Measurements from ENCODE around the gene RTN4RL1. TPM values are rescaled to one million over a fixed set of nuclear protein-coding genes. Genes with fewer than 3 reads are reported as not detected.
A peak's percentile ranks its signal among the peaks of the same experiment; 100 is the strongest.

The RTN4RL1 gene
- total RNA-seq, 6 experiments from 2014 or later = 0.54 to 2.6 (median 1.4) TPM

GRCh38 chr17:1905190-1905913 lies 119.8 kb downstream of the RTN4RL1 start:
- Histone ChIP-seq H3K9me3 (no peaks in the 10 kb centered on the region), H3K4me1 (peaks cover 3 to 18% (median 5%) of the 10 kb centered on the region in 4 donors), H3K36me3 (no peaks in the 10 kb centered on the region), H3K27ac (no peak overlapping the region), H3K4me3 (no peak overlapping the region), H3K27me3 (peaks cover 0 to 3% of the 10 kb centered on the region in 2 donors)
- WGBS (ENCODE audit: insufficient coverage, low coverage, low lambda C conversion rate, missing lambda C conversion rate) = 54% methylated on average over 16 of the region's 25 CpGs
- ATAC-seq (no peak), DNase-seq (peak in 1 of 3 donors; percentile 30)
- TF ChIP-seq CTCF (IDR thresholded peaks at IDR 0.05) (no peak), POLR2A (IDR thresholded peaks at IDR 0.05) (no peak)
- intact Hi-C loops (cut with DNase I) = loop anchor here (5.0 kb wide), 2 partner anchors 122 to 137 kb away; partner anchors contain the start of genes OVCA2 (in 2 of the 2) and RTN4RL1 (in 2 of the 2)

GRCh38 chr17:1904273-1905182 lies 120.6 kb downstream of the RTN4RL1 start:
- Histone ChIP-seq H3K27me3 (peaks cover 0 to 3% of the 10 kb centered on the region in 2 donors), H3K9me3 (no peaks in the 10 kb centered on the region), H3K4me1 (peaks cover 0 to 11% (median 5%) of the 10 kb centered on the region in 4 donors), H3K27ac (no peak overlapping the region), H3K36me3 (no peaks in the 10 kb centered on the region), H3K4me3 (no peak overlapping the region)
- WGBS (ENCODE audit: insufficient coverage, low coverage, low lambda C conversion rate, missing lambda C conversion rate) = 56% methylated on average over 15 of the region's 17 CpGs
- TF ChIP-seq POLR2A (IDR thresholded peaks at IDR 0.05) = no peak
- TF ChIP-seq CTCF (IDR thresholded peaks at IDR 0.05) = no peak
- DNase-seq (no peak), ATAC-seq (peak; percentile 44 to 64 (median 62))
- intact Hi-C loops (cut with DNase I) = loop anchor here (5.0 kb wide), 2 partner anchors 123 to 138 kb away; partner anchors contain the start of genes OVCA2 (in 2 of the 2) and RTN4RL1 (in 2 of the 2)

- TF ChIP-seq POLR2A (IDR thresholded peaks at IDR 0.05) = no peak
- peak in 1 of 4 donors; percentile 3 for TF ChIP-seq CTCF (IDR thresholded peaks at IDR 0.05)
Measured at GRCh38 chr17:1899403-1900000, 125.6 kb downstream of the RTN4RL1 start.

GRCh38 chr17:1898872-1899271 lies 126.3 kb downstream of the RTN4RL1 start:
- Histone ChIP-seq H3K9me3 (no peaks in the 10 kb centered on the region), H3K4me3 (no peak overlapping the region), H3K36me3 (peaks cover 0 to 36% (median 13%) of the 10 kb centered on the region in 4 donors), H3K4me1 (no peaks in the 10 kb centered on the region), H3K27me3 (no peaks in the 10 kb centered on the region), H3K27ac (no peak overlapping the region)
- intact Hi-C loops (cut with DNase I) = no loop called here
- DNase-seq (no peak), ATAC-seq (no peak)
- TF ChIP-seq CTCF (IDR thresholded peaks at IDR 0.05) = no peak
- no peak for TF ChIP-seq POLR2A (IDR thresholded peaks at IDR 0.05)
- 87% methylated on average over 3 of the region's 12 CpGs for WGBS (ENCODE audit: insufficient coverage, low coverage, low lambda C conversion rate, missing lambda C conversion rate)

More at GRCh38 chr17:1899403-1900000, 125.6 kb downstream of the RTN4RL1 start:
- Histone ChIP-seq H3K27me3 (no peaks in the 10 kb centered on the region), H3K4me1 (peaks cover 0 to 3% (median under 1%) of the 10 kb centered on the region in 4 donors), H3K27ac (no peak overlapping the region), H3K36me3 (peaks cover 0 to 36% (median 13%) of the 10 kb centered on the region in 4 donors), H3K9me3 (no peaks in the 10 kb centered on the region), H3K4me3 (no peak overlapping the region)
- WGBS (ENCODE audit: insufficient coverage, low coverage, low lambda C conversion rate, missing lambda C conversion rate) = 92% methylated on average over 8 of the region's 8 CpGs
- ATAC-seq (no peak), DNase-seq (no peak)
- intact Hi-C loops (cut with DNase I) = no loop called here

All from right lobe of liver (tissue), 6 donors.